ENCODE results near the gene PCDHA2.
"Not testable (repeated sequence)": the region's sequence is repeated elsewhere in the genome, so short reads cannot be mapped to it uniquely, and the experiment has no call there.

PCDHA2 gene

DNA sequence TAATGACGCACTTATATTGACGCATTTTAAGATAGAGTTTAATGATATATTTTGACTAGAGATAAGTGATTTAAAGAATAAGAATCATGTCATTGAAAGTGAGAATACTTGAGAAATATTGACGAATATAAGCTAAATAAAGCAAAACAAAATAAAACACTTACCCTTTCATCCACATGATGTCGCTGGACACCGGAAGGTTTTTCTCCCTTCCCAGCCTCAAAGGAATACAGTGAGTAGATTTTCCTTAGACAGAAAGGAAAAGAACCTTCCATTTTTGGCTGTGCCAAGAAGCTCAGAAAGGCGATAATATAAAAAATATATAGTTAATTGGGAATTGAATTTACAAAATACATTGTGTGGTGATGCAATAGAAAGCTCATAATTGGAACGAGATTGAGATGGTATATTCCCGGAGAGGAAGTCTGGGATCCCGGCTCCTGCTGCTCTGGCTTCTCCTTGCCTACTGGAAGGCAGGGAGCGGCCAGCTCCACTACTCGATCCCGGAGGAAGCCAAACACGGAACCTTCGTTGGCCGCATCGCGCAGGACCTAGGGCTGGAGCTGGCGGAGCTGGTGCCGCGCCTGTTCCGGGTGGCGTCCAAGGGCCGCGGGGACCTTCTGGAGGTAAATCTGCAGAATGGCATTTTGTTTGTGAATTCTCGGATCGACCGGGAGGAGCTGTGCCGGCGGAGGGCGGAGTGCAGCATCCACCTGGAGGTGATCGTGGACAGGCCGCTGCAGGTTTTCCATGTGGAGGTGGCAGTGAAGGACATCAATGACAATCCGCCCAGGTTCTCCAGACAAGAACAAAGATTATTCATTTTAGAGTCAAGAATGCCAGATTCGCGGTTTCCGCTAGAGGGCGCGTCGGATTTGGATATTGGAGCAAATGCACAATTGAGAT lies 27.0 kb downstream of the PCDHA2 start, which contains the start of gene PCDHA5:
Gene PCDHA5, plus strand, starts transcription at position 239 of the 906 bp plus-strand sequence.
- CTCF ChIA-PET: no interaction called here
- DNase-seq (ENCODE audit: low read depth, low spot score): no peak
- TF ChIP-seq, protein P1, sequence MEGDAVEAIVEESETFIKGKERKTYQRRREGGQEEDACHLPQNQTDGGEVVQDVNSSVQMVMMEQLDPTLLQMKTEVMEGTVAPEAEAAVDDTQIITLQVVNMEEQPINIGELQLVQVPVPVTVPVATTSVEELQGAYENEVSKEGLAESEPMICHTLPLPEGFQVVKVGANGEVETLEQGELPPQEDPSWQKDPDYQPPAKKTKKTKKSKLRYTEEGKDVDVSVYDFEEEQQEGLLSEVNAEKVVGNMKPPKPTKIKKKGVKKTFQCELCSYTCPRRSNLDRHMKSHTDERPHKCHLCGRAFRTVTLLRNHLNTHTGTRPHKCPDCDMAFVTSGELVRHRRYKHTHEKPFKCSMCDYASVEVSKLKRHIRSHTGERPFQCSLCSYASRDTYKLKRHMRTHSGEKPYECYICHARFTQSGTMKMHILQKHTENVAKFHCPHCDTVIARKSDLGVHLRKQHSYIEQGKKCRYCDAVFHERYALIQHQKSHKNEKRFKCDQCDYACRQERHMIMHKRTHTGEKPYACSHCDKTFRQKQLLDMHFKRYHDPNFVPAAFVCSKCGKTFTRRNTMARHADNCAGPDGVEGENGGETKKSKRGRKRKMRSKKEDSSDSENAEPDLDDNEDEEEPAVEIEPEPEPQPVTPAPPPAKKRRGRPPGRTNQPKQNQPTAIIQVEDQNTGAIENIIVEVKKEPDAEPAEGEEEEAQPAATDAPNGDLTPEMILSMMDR (IDR thresholded peaks at IDR 0.05; ENCODE audit: insufficient read depth, low read length, missing control alignments): peak; percentile 8
- POLR2A ChIA-PET: no interaction called here
- H3K4me3 ChIP-seq (ENCODE audit: low read depth, low read length): no peak within 1 kb of the TSS

DNA sequence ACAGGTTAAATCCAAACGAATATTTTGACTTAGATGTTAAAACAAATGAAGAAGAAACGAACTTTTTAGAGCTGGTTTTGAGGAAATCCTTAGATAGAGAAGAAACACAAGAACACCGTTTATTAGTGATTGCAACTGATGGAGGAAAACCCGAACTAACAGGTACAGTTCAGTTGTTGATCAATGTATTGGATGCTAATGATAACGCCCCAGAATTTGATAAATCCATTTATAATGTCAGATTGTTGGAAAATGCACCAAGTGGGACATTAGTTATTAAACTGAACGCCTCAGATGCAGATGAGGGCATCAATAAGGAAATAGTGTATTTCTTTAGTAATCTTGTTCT lies 27.6 kb downstream of the PCDHA2 start:
- DNase-seq (ENCODE audit: low read depth, low spot score): no peak
- CTCF ChIA-PET: no interaction called here
- H3K4me3 ChIP-seq (ENCODE audit: low read depth, low read length): no peak overlapping the region
- TF ChIP-seq, protein P1 (IDR thresholded peaks at IDR 0.05; ENCODE audit: insufficient read depth, low read length, missing control alignments): no peak
- POLR2A ChIA-PET: no interaction called here

DNA sequence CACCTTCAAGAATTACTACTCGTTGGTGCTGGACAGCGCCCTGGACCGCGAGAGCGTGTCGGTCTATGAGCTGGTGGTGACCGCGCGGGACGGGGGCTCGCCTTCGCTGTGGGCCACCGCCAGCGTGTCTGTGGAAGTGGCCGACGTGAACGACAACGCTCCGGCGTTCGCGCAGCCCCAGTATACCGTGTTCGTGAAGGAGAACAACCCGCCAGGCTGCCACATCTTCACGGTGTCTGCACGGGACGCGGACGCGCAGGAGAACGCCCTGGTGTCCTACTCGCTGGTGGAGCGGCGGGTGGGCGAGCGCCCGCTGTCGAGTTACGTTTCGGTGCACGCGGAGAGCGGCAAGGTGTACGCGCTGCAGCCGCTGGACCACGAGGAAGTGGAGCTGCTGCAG lies 28.3 kb downstream of the PCDHA2 start:
- POLR2A ChIA-PET; DNase-seq (ENCODE audit: low read depth, low spot score); H3K4me3 ChIP-seq (ENCODE audit: low read depth, low read length); CTCF ChIA-PET: not testable (repeated sequence)

DNA sequence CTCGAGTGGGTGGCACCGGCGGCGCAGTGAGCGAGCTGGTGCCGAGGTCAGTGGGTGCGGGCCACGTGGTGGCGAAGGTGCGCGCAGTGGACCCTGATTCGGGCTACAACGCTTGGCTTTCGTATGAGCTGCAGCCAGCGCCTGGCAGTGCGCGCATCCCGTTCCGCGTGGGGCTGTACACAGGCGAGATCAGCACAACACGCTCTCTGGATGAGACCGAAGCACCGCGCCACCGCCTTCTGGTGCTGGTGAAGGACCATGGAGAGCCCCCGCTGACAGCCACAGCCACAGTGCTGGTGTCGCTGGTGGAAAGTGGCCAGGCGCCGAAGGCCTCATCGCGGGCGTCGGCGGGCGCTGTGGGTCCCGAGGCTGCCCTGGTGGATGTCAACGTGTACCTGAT lies 28.8 kb downstream of the PCDHA2 start:
- DNase-seq (ENCODE audit: low read depth, low spot score): no peak
- TF ChIP-seq, protein P1 (IDR thresholded peaks at IDR 0.05; ENCODE audit: insufficient read depth, low read length, missing control alignments): no peak
- no peak overlapping the region for H3K4me3 ChIP-seq (ENCODE audit: low read depth, low read length)
- ChIA-PET CTCF (no interaction called here), POLR2A (no interaction called here)

DNA sequence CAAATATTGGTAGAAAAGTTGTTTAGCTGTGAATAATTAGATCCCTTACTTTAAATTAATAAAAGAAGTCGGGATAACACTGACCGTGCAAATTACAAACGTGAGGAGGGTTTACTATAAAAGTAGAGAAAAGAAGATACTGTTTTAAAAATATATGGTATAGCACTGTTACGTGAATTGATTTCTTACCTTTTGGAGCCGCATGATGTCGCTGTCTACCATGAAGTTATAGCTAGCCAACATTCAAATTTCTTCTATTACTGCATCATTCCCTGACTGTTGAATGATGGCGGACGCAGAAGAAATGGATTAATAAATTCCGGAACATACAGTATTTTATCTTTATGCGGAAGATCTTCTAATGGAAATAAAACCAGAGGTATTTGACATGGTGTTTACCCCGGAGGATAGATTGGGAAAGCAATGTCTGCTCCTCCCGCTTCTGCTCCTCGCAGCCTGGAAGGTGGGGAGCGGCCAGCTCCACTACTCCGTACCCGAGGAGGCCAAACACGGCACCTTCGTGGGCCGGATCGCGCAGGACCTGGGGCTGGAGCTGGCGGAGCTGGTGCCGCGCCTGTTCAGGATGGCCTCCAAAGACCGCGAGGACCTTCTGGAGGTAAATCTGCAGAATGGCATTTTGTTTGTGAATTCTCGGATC lies 33.2 kb downstream of the PCDHA2 start, which contains the start of gene PCDHA6:
Gene PCDHA6, plus strand, starts transcription at position 257 of the 658 bp plus-strand sequence. Its CDS starts 132 bp downstream, at position 389.
- H3K4me3 ChIP-seq (ENCODE audit: low read depth, low read length): no peak within 1 kb of the TSS; the same call in 1 of the 2 replicates
- no peak for DNase-seq (ENCODE audit: low read depth, low spot score)
- TF ChIP-seq, protein P1 (IDR thresholded peaks at IDR 0.05; ENCODE audit: insufficient read depth, low read length, missing control alignments): no peak
- POLR2A ChIA-PET: no interaction called here
- CTCF ChIA-PET: no interaction called here

DNA sequence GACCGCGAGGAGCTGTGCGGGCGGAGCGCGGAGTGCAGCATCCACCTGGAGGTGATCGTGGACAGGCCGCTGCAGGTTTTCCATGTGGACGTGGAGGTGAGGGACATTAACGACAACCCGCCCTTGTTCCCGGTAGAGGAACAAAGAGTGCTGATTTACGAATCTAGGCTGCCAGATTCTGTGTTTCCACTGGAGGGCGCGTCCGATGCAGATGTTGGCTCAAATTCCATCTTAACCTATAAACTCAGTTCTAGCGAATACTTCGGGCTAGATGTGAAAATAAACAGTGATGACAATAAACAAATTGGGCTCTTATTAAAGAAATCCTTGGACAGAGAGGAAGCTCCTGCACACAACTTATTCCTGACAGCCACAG lies 33.7 kb downstream of the PCDHA2 start:
- DNase-seq (ENCODE audit: low read depth, low spot score): no peak
- no peak overlapping the region for H3K4me3 ChIP-seq (ENCODE audit: low read depth, low read length)
- CTCF ChIA-PET: no interaction called here
- POLR2A ChIA-PET: no interaction called here
- TF ChIP-seq, protein P1 (IDR thresholded peaks at IDR 0.05; ENCODE audit: insufficient read depth, low read length, missing control alignments): no peak

DNA sequence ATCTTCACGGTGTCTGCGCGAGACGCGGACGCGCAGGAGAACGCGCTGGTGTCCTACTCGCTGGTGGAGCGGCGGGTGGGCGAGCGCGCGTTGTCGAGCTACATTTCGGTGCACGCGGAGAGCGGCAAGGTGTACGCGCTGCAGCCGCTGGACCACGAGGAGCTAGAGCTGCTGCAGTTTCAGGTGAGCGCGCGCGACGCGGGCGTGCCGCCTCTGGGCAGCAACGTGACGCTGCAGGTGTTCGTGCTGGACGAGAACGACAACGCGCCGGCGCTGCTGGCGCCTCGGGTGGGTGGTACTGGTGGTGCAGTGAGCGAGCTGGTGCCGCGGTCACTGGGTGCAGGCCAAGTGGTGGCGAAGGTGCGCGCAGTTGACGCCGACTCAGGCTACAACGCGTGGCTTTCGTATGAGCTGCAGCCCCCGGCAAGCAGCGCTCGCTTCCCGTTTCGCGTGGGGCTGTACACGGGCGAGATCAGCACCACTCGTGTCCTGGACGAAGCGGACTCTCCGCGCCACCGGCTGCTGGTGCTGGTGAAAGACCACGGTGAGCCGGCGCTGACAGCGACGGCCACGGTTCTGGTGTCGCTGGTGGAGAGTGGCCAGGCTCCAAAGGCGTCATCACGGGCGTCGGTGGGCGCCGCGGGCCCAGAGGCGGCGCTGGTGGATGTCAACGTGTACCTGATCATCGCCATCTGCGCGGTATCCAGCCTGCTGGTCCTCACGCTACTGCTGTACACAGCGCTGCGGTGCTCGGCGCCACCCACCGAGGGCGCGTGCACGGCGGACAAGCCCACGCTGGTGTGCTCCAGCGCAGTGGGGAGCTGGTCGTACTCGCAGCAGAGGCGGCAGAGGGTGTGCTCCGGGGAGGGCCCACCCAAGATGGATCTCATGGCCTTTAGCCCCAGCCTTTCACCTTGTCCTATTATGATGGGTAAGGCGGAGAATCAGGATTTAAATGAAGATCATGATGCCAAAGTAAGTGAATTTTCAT lies 35.2 kb downstream of the PCDHA2 start:
- POLR2A ChIA-PET; DNase-seq (ENCODE audit: low read depth, low spot score); CTCF ChIA-PET: not testable (repeated sequence)

More for the DNA sequence above, 35.2 kb downstream of the PCDHA2 start:
- not testable (repeated sequence) for H3K4me3 ChIP-seq (ENCODE audit: low read depth, low read length)
